Stimulated activated CD4-positive, alpha-beta T cell treated with anti-CD3 and anti-CD28 coated beads, TNF-alpha, amount 100 ng/mL, for 24 hours (primary cell): ENCODE data around the gene AMOTL1.
"Not testable (repeated sequence)": the region's sequence is repeated elsewhere in the genome, so short reads cannot be mapped to it uniquely, and the experiment has no call there.

ENCODE experiments used
- DNase-seq, 3 experiments: peaks; one replicate each; pipeline ENCODE4 v3.0.0-alpha.2; 2020; ENCODE audit warnings: low read depth in 3 of 3

The AMOTL1 gene

GRCh38 chr11:94853288-94853687 lies 85.1 kb downstream of the AMOTL1 start:
- not testable (repeated sequence) for DNase-seq

GRCh38 chr11:94853836-94854235 lies 85.7 kb downstream of the AMOTL1 start:
- no peak for DNase-seq

- no peak for DNase-seq
Observed at GRCh38 chr11:94854770-94855633, 86.8 kb downstream of the AMOTL1 start.

GRCh38 chr11:94855666-94856065 lies 87.5 kb downstream of the AMOTL1 start:
- no peak for DNase-seq

- no peak for DNase-seq
Observed at GRCh38 chr11:94856443-94856842, 88.3 kb downstream of the AMOTL1 start.

- no peak for DNase-seq
Observed at GRCh38 chr11:94857337-94857736, 89.2 kb downstream of the AMOTL1 start.

- no peak for DNase-seq
Observed at GRCh38 chr11:94858012-94858705, 90.0 kb downstream of the AMOTL1 start.

- no peak for DNase-seq
Observed at GRCh38 chr11:94860333-94860732, 92.2 kb downstream of the AMOTL1 start.

- DNase-seq: no peak
Observed at GRCh38 chr11:94861306-94861845, 93.2 kb downstream of the AMOTL1 start.

GRCh38 chr11:94862926-94863880 lies 95.0 kb downstream of the AMOTL1 start:
- no peak for DNase-seq

- no peak for DNase-seq
Observed at GRCh38 chr11:94864506-94865045, 96.4 kb downstream of the AMOTL1 start.

GRCh38 chr11:94866231-94866822 lies 98.2 kb downstream of the AMOTL1 start:
- no peak for DNase-seq

- DNase-seq: no peak
Observed at GRCh38 chr11:94866936-94867795, 99.0 kb downstream of the AMOTL1 start.

- no peak for DNase-seq
Observed at GRCh38 chr11:94868468-94868867, 100.3 kb downstream of the AMOTL1 start.

GRCh38 chr11:94869186-94869585 lies 101.0 kb downstream of the AMOTL1 start:
- DNase-seq: no peak

GRCh38 chr11:94870422-94870821 lies 102.3 kb downstream of the AMOTL1 start:
- DNase-seq: no peak

- DNase-seq: no peak
Observed at GRCh38 chr11:94871491-94872185, 103.5 kb downstream of the AMOTL1 start.

GRCh38 chr11:94873916-94874540 lies 105.9 kb downstream of the AMOTL1 start:
- no peak for DNase-seq

- DNase-seq: no peak
Observed at GRCh38 chr11:94876222-94876621, 108.1 kb downstream of the AMOTL1 start.
